ENCODE data around the gene ELK4. TPM values are rescaled to one million over a fixed set of nuclear protein-coding genes. Genes with fewer than 3 reads are reported as not detected.

The ELK4 gene
- total and polyA plus RNA-seq, 2 experiments from 2014 or later, result 5.1 to 16.4 TPM

DNA sequence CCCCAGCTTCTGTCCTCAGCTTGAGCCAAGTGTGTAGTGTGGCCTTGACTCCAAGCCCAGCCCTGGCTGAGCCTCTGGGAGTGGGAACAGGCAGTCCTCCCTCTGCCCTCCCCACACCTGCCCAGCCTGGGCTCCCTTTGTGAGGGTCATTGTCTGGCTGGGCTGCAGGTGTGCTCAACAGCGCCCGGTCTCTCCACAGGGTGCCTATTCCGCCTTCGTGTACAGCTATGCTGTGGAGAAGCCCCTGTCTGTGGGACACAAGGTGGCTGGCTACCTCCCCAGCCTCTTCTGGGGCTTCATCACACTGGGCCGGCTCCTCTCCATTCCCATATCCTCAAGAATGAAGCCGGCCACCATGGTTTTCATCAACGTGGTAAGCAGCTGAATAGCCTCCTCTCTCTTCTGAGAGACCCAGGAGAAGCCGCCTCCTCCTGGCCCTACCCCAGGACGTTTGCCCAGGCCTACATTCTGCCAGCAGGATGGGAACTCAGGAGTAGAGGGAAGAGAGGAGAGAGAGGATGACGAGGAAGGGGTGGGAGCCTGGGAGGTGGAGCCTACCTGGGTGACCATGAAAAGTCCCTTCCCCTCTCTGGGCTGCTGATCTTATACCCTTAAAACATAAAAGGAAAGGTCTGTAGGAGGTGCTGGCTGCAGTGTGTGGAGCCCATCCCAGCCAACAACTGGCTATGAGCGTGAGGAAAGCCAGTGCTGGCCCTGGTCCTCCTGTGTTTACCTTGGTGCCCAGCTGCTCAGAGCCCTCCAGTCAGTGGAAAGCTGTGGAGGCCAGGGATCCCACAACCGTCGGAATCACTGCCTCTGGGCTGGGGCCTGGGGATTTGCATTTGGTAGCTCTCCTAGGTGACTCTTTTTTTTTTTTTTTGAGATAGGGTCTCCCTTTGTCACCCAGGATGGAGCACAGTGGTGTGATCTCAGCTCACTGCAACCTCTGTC lies 45.7 kb downstream of the ELK4 start:
- in situ Hi-C loops (cut with MboI), result no loop called here
- Histone ChIP-seq H3K9me3 (ENCODE audit: low read depth) (no peaks in the 10 kb centered on the region), H3K79me2 (ENCODE audit: insufficient read depth) (no peaks in the 10 kb centered on the region), H3K4me3 (no peak overlapping the region), H3K27ac (no peak overlapping the region), H2AFZ (no peak overlapping the region), H4K20me1 (ENCODE audit: insufficient read depth) (no peaks in the 10 kb centered on the region), H3F3A (ENCODE audit: insufficient read depth) (no peaks in the 10 kb centered on the region), H3K9me2 (ENCODE audit: insufficient read depth) (no peaks in the 10 kb centered on the region), H3K36me3 (ENCODE audit: low read depth) (no peaks in the 10 kb centered on the region), H3K4me1 (ENCODE audit: insufficient read depth) (peaks cover 4% of the 10 kb centered on the region; the same call in 1 of the 2 replicates), H3K9ac (no peak overlapping the region), H3K27me3 (replicated peaks; ENCODE audit: insufficient read depth) (peaks cover 30% of the 10 kb centered on the region), H3K4me2 (ENCODE audit: unreplicated experiment) (no peak overlapping the region)
- DNase-seq, result no peak
- 62 to 63% methylated on average over 13 of the region's 13 CpGs for WGBS, 2 experiments (ENCODE audit: low coverage in 1 of 2, low lambda C conversion rate in 2 of 2, missing lambda C conversion rate in 2 of 2)
- TF ChIP-seq EZH2 (IDR thresholded peaks at IDR 0.05; ENCODE audit: insufficient read depth, poor library complexity, severe bottlenecking) (no peak), EZH2phosphoT487 (IDR thresholded peaks at IDR 0.05; ENCODE audit: insufficient read depth, low read depth) (no peak)

DNA sequence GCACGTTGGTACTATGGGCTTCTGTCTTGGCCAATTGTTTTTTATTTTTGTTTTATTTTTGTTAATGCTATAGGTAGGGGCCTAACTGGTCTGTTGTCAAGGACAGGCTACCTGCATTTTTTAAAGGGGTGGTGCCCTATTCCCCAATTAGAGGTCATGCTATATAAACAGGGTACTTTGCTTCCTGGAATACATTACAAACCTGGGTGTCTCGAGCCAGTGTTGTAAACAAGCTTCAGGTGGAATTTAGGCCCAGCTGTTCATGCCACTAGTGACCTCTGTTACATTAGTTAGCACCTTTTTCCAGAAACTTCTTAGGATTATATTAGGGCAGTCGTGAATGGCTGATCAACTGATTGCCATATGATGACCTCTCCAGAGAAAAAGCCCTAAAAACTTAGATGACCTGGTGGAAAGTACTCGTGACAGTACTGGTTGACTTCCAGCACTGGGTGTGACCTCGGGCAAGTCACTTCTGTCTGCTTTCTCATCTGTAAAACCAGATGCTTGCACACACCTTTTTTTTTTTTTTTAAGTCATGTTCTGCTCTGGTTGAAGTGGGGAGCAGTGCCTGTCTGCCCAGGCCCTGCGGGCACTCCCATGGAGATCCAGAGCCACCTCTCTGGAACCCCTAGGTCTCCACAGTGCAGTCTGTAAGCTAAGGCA lies 46.5 kb downstream of the ELK4 start:
- H3K9ac ChIP-seq, result no peak overlapping the region
- no peaks in the 10 kb centered on the region for H3K36me3 ChIP-seq (ENCODE audit: low read depth)
- no peak overlapping the region for H3K4me2 ChIP-seq (ENCODE audit: unreplicated experiment)
- no peaks in the 10 kb centered on the region for H3K9me2 ChIP-seq (ENCODE audit: insufficient read depth)
- peaks cover 31% of the 10 kb centered on the region for H3K27me3 ChIP-seq (replicated peaks; ENCODE audit: insufficient read depth)
- H3K79me2 ChIP-seq (ENCODE audit: insufficient read depth), result no peaks in the 10 kb centered on the region
- no peaks in the 10 kb centered on the region for H3K9me3 ChIP-seq (ENCODE audit: low read depth)
- no peaks in the 10 kb centered on the region for H4K20me1 ChIP-seq (ENCODE audit: insufficient read depth)
- peaks cover 4% of the 10 kb centered on the region; the same call in 1 of the 2 replicates for H3K4me1 ChIP-seq (ENCODE audit: insufficient read depth)
- in situ Hi-C loops (cut with MboI), result no loop called here
- TF ChIP-seq EZH2phosphoT487 (IDR thresholded peaks at IDR 0.05; ENCODE audit: insufficient read depth, low read depth) (no peak), EZH2 (IDR thresholded peaks at IDR 0.05; ENCODE audit: insufficient read depth, poor library complexity, severe bottlenecking) (no peak)
- H2AFZ ChIP-seq, result no peak overlapping the region
- no peak for DNase-seq
- WGBS, 2 experiments (ENCODE audit: low coverage in 1 of 2, low lambda C conversion rate in 2 of 2, missing lambda C conversion rate in 2 of 2), result 52 to 57% methylated on average over 6 of the region's 6 CpGs
- no peaks in the 10 kb centered on the region for H3F3A ChIP-seq (ENCODE audit: insufficient read depth)
- H3K27ac ChIP-seq, result no peak overlapping the region
- no peak overlapping the region for H3K4me3 ChIP-seq

DNA sequence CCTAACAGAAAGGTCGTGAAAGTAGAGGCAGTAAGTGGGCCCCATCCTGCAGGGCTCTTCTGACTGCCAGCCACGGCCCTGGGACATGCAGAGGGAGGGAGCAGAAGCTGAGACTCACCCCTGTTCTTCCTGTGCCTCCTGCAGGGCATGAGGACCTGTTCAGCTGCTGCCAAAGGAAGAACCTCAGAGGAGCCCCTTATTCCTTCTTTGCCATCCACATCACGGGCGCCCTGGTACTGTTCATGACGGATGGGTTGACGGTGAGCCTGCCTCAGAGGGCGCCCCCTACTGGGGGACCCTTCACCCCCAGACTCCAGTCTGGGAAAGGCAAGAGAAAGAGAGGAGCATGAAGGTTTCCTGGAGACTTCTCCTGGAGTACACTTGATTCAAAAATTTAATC lies 47.1 kb downstream of the ELK4 start:
- H3K4me3 ChIP-seq, result no peak overlapping the region
- no peaks in the 10 kb centered on the region for H3K9me3 ChIP-seq (ENCODE audit: low read depth)
- H3F3A ChIP-seq (ENCODE audit: insufficient read depth), result no peaks in the 10 kb centered on the region
- H3K27ac ChIP-seq, result no peak overlapping the region
- TF ChIP-seq EZH2 (IDR thresholded peaks at IDR 0.05; ENCODE audit: insufficient read depth, poor library complexity, severe bottlenecking) (no peak), EZH2phosphoT487 (IDR thresholded peaks at IDR 0.05; ENCODE audit: insufficient read depth, low read depth) (no peak)
- no peaks in the 10 kb centered on the region for H3K79me2 ChIP-seq (ENCODE audit: insufficient read depth)
- no peaks in the 10 kb centered on the region for H4K20me1 ChIP-seq (ENCODE audit: insufficient read depth)
- in situ Hi-C loops (cut with MboI), result no loop called here
- WGBS, 2 experiments (ENCODE audit: low coverage in 1 of 2, low lambda C conversion rate in 2 of 2, missing lambda C conversion rate in 2 of 2), result 35 to 41% methylated on average over 7 of the region's 7 CpGs
- no peaks in the 10 kb centered on the region for H3K36me3 ChIP-seq (ENCODE audit: low read depth)
- H3K9ac ChIP-seq, result no peak overlapping the region
- H3K4me2 ChIP-seq (ENCODE audit: unreplicated experiment), result no peak overlapping the region
- no peak for DNase-seq
- no peak overlapping the region for H2AFZ ChIP-seq
- no peaks in the 10 kb centered on the region for H3K9me2 ChIP-seq (ENCODE audit: insufficient read depth)
- peaks cover 31% of the 10 kb centered on the region for H3K27me3 ChIP-seq (replicated peaks; ENCODE audit: insufficient read depth)
- peaks cover 4% of the 10 kb centered on the region; the same call in 1 of the 2 replicates for H3K4me1 ChIP-seq (ENCODE audit: insufficient read depth)

GRCh38 chr1:205583461-205584130 lies 48.2 kb downstream of the ELK4 start:
- H3K27ac ChIP-seq, result no peak overlapping the region
- in situ Hi-C loops (cut with MboI), result no loop called here
- TF ChIP-seq EZH2phosphoT487 (IDR thresholded peaks at IDR 0.05; ENCODE audit: insufficient read depth, low read depth) (no peak), EZH2 (IDR thresholded peaks at IDR 0.05; ENCODE audit: insufficient read depth, poor library complexity, severe bottlenecking) (no peak)
- H3F3A ChIP-seq (ENCODE audit: insufficient read depth), result no peaks in the 10 kb centered on the region
- H3K9me3 ChIP-seq (ENCODE audit: low read depth), result no peaks in the 10 kb centered on the region
- H3K4me3 ChIP-seq, result no peak overlapping the region
- WGBS, 2 experiments (ENCODE audit: low coverage in 1 of 2, low lambda C conversion rate in 2 of 2, missing lambda C conversion rate in 2 of 2), result 82 to 85% methylated on average over 7 of the region's 7 CpGs
- no peak for DNase-seq
- no peak overlapping the region for H3K4me2 ChIP-seq (ENCODE audit: unreplicated experiment)
- H3K4me1 ChIP-seq (ENCODE audit: insufficient read depth), result peaks cover 3% of the 10 kb centered on the region; the same call in 1 of the 2 replicates
- no peak overlapping the region for H3K9ac ChIP-seq
- H2AFZ ChIP-seq, result no peak overlapping the region
- no peaks in the 10 kb centered on the region for H4K20me1 ChIP-seq (ENCODE audit: insufficient read depth)
- H3K36me3 ChIP-seq (ENCODE audit: low read depth), result no peaks in the 10 kb centered on the region
- H3K27me3 ChIP-seq (replicated peaks; ENCODE audit: insufficient read depth), result peaks cover 38% of the 10 kb centered on the region
- no peaks in the 10 kb centered on the region for H3K9me2 ChIP-seq (ENCODE audit: insufficient read depth)
- H3K79me2 ChIP-seq (ENCODE audit: insufficient read depth), result no peaks in the 10 kb centered on the region
